Activated effector memory CD4-positive, alpha-beta T cell treated with Interleukin-2 at 50 U/mL for 16 hours (primary cell): ENCODE data around the gene BBS5.
"Not testable (repeated sequence)": the region's sequence is repeated elsewhere in the genome, so short reads cannot be mapped to it uniquely, and the experiment has no call there.

Experiments used
- DNase-seq: peaks from one replicate; pipeline ENCODE4 v3.0.0-alpha.2; 2020

Gene BBS5

DNA sequence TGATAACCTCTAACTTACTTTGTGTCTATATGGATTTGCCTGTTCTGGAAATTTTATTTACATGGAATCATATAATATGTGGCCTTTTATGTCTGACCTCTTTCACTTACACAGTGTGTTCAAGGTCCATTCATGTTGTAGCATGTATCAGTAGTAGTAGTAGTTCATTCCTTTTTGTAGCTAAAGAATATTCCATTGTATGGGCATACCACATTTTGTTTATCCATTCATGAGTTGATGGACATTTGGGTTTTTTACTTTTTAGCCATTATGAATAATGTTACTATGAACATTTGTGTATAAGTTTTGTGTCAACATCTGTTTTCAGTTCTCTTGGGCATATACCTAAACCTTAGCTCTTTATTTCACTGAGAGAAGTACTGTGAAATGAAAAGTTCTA is 11.5 kb downstream of the BBS5 start:
- no peak for DNase-seq

DNA sequence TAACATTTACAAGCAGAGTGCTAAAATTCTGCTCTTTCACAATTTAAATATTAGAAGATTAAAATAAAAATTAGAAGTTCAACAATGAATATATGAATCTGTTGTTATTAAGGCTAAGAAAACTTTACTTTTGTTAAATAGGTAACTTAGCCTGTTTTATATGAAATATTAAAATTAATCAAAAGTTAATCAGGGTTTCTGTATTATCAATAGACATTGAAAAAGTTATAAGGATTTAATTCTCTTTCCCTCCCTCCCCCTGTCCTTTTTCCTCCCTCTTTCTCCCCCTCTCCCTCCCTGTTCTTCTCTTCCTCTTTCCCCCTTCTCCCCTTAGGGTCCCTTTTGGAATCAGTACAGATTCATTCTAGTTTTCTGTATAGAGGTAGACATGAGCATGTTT is 12.1 kb downstream of the BBS5 start:
- no peak for DNase-seq

DNA sequence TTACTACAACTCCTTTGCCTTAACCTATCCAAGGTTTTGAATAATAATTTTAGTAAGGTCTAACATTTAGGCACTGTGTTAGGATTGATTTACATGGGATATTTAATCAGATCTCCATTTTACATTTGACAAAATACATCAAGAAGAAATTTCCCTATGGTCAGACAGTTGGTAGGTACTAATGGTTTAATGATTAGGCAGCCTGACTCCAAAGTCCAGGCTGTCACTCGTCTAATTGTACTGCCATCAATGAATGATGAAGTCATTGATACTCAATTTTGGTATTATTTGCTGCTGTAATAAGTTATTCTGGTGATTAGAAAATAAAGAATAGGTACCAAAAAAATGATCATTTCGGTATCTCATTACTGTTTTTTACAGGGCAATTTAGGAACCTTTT is 14.1 kb downstream of the BBS5 start:
- no peak for DNase-seq

DNA sequence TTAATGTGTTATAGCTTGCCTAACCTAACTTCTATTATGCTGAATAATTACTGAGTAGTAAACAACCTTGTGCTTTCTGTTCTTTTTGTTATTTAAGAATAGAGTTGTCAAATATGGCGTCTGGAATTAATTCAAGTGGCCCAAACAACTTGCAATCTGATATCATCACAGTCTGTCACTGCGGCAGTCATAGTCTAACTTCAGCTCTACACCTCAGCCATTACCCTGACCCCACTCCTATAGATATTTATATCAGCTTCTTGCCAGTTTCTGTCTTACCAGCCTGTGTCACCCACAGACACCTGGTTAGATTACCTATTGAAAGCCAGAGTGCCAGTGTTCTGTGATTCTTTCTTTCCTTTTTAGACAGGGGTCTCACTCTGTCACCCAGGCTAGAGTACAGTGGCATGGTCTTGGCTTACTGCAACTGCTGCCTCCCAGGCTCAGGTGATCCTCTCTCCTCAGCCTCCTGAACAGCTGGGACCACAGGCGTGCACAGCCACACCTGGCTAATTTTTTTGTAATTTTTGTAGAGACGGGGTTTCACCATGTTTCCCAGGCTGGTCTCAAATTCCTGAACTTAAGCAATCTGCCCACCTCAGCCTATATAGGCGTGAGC is 16.1 kb downstream of the BBS5 start:
- DNase-seq: no peak

DNA sequence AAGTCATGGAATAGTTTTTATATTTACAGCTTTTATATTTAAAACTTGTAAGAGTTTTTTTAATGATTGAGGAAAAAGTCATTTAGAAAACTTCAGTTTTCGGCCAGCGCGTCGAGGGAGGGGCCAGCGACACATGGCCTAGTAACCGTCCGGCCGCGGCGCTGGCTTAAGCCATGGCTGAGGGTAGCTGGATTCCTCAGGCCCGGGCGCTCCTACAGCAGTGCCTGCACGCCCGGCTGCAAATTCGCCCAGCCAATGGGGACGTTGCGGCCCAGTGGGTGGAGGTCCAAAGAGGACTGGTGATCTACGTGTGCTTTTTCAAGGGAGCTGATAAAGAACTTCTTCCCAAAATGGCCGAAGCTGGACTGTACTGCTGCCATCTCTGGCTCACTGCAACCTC is 25.4 kb downstream of the BBS5 start:
- no peak for DNase-seq

DNA sequence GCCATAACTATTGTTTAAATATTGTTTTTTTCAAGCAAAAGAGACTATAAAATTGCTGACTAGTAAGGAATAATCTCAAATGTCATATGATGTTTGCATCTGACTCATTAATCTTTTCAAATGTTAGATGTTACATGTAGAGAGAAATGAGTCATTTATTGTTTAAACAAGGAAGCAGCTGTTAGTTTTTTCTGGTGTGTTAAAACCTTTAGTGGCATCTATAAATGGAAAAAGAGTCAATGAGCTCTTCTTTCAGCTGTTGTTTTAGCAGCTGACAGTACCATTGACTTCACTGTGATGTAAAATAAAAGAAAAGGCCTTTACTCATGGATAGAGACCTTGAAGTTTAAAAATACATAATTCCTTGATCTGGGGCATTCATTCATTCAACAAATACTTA is 28.4 kb downstream of the BBS5 start:
- DNase-seq: no peak

DNA sequence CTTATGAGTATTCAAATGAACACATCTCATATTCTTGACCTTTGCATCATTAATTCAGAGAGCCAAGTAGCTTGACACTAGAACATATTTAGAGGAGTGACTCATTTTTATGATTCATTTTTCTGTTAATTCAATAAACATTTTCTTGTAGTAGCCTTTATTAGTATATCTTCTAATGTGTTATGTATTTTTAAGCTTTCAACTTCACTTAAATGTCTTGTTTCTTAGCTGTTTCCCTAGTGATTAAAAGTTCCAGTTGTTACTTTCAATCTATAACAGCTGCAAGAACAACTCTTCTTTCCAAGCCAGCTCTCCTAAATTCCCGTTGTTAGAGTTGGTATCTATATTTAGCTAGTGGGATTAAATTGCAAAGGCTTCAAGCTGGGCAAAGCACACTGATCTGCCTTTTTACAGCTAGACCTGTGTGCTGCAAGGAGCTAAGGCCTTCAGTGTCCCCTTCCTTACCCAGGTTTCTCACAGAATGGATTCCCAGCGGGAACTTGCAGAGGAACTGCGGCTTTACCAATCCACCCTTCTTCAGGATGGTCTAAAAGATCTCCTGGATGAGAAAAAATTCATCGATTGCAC is 30.1 kb downstream of the BBS5 start, which contains the start of gene KLHL41:
KLHL41 (plus strand) TSS at position 405 of the 588 bp plus-strand sequence; CDS start at position 482, 77 bp downstream.
- no peak for DNase-seq

DNA sequence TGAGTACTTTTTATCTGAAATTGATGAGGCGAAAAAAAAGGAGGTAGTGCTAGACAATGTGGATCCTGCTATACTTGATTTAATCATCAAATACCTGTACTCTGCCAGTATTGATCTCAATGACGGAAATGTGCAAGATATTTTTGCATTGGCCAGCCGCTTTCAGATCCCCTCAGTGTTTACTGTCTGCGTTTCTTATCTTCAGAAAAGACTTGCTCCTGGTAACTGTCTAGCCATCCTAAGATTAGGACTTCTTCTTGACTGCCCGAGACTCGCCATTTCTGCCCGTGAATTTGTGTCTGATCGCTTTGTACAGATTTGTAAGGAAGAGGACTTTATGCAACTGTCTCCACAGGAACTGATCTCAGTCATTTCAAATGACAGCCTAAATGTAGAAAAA is 30.7 kb downstream of the BBS5 start:
- no peak for DNase-seq

DNA sequence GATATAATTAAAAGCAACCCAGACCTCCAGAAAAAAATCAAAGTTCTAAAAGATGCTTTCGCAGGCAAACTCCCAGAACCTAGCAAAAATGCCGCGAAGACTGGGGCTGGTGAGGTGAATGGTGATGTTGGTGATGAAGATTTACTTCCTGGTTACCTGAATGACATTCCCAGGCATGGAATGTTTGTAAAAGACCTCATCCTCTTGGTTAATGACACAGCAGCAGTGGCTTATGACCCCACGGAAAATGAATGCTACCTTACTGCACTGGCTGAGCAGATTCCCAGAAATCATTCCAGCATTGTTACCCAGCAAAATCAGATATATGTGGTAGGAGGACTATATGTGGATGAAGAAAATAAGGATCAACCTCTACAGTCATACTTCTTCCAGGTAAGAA is 31.2 kb downstream of the BBS5 start:
- DNase-seq: no peak

DNA sequence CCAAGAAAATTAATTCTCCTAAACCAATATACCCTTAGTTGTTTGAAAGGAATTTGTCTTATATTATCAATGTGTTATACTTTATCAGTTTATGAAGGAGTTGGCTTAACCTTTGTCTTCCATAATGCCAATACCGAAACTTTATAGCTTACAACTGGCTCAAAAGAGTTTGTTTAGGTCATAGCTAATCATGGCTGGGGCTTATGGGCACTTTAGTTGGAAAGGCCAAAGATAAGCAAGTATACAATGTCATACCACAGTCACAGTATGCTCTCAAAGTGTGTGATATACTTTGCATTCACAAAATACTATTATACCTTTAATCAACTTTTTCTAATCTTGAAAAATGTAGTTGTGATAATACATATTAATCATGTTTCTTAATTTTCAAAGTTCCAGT is 32.5 kb downstream of the BBS5 start:
- no peak for DNase-seq

DNA sequence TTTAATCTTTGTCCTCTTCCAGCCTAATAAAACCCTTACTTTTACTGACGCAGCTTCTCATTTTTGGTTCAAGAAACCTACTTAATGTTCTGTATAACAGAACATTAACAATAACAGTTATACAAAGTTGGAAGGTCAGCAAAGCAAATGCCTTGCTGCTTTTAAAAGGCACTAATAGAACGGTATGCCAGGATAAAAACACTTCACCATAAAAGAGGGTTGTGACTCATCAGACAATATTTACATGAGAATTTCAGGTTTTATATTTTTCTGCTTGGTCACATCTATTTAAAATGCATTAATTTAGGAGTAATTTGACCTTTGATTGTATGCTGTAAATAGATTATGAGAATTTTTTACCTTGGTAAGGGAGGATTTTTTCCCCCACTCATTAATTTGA is 33.2 kb downstream of the BBS5 start:
- no peak for DNase-seq

DNA sequence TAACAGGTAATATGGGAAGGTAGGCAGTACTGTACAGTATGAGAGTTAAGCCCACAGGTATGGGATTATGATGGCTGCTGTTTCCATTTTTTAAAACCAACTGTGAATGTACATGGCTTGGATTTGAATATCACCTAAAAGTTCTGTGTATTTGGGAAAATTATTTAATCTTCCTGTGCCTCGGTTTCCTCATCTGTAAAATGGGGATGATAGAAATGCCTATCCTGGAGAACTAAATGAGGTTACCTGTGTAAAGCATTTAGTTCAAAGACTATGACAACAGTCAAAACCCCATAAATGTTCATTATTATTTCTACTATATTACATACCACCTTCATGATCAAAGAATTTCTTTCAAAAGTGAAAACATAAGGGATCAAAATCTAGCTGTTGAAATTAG is 33.8 kb downstream of the BBS5 start:
- no peak for DNase-seq

DNA sequence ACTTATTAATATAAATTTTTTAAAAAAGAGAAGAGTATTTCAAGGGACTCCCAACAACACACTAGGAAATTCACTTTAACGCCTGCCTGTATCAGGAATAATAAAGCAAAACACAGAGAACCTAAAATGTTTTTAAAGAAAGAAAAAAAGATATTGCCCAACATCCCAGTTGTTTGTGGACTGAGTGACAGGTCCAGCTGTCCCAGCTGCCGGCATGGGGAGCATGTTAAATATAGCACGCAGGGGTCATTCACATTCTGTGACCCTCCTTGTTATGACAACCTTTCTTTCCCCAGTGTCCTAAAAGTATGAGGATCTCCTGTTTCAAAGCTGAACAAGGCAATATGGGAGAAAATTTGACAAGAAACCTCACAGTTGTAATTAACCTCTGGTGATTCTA is 34.6 kb downstream of the BBS5 start:
- DNase-seq: no peak

DNA sequence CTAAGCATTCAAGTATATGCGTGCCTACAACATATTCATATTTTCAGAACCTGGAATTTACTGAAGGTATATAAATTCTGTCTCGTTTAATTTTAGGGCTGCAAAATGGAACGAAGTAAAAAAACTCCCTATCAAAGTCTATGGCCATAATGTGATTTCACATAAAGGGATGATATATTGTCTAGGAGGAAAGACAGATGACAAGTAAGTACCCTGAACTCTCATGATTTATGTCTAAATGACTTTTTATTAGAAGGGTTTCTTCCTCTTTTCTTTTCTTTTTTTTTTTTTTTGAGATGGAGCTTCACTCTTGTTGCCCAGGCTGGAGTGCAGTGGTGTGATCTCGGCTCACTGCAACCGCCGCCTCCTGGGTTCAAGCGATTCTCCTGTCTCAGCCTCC is 35.5 kb downstream of the BBS5 start:
- not testable (repeated sequence) for DNase-seq

DNA sequence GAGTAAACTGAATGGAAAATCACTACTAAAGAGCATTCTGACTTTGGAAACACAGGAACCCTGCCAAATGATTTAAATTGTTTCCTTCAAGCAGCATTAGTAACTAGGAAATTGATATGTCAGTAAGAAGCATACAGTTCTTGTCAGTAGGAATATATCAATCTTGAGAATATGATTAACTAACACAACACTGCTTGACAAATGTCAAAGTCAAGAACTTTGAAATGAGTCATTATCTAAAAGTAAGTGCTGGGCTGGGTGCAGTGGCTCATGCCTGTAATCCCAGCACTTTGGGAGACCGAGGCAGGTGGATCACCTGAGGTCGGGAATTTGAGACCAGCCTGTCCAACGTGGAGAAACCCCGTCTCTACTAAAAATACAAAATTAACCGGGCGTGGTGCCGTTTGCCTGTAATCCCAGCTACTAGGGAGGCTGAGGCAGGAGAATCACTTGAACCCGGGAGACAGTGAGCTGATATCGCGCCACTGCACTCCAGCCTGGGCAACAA is 37.2 kb downstream of the BBS5 start:
- DNase-seq: not testable (repeated sequence)

DNA sequence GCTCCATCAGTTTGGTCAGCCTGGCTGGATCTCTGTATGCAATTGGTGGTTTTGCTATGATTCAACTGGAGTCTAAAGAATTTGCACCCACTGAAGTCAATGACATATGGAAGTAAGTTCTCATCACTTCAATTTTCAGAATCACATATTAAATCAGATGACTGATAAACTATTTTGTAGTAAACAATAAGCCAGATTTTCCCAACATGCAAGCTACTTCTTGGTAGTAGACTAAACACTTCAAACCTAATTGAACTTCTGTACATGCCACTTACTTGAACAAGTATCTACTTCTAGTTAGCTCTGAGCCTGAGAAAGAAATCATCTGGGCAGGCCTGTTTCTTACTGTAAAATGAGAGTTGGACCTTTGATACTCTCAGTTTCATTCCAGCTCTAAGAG is 41.6 kb downstream of the BBS5 start:
- DNase-seq: no peak

DNA sequence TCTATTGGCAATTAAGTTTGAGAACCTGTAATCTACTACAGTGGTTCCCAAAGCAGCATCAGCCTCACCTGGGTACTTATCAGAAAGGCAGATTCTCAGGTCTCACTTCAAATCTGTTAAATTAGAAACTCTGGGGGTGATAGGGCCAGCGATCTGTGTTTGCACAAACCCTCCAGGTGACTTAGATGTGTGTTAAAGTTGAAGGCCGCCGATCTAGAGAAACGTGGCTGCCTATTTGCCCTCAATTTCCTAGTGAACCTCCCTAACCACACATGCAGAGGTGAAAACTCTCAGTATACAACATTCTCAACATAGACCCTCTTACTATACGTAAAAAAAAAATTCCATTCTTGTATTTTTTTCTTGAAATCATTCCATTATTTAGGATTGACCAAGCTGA is 44.4 kb downstream of the BBS5 start:
- no peak for DNase-seq

DNA sequence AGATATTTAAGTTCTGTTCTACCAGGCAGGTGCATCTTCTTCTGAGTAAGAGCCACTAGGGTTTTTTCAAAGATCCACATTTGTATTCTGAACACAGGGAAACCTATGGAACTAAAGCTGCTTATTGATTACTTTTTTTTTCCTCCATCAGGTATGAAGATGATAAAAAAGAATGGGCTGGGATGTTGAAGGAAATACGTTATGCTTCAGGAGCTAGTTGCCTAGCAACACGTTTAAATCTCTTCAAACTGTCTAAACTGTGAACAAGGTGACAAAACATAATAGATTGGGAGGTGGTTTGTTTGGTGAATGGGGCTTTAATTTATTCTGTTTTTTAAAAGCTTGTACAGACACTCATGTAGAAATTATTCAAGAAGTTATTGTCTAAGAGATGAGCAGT is 46.1 kb downstream of the BBS5 start:
- DNase-seq: no peak

DNA sequence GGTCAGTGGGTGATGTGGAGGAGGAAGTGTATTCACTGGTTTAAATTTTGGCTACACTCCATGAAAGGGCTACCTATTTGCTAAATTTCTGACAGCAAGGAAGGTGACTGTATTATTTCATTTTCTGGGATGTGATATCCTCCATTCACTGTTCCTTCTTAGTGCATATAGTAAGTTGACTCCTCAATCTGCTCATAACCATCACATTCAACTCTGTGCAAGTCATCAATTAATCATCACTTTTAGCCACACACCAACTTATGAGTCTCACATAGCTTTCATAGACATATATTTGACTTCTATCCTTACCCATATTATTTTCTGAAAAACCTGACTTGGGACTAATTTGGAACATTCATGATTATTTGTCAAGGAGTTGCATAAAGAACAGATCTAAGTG is 47.2 kb downstream of the BBS5 start:
- DNase-seq: no peak

DNA sequence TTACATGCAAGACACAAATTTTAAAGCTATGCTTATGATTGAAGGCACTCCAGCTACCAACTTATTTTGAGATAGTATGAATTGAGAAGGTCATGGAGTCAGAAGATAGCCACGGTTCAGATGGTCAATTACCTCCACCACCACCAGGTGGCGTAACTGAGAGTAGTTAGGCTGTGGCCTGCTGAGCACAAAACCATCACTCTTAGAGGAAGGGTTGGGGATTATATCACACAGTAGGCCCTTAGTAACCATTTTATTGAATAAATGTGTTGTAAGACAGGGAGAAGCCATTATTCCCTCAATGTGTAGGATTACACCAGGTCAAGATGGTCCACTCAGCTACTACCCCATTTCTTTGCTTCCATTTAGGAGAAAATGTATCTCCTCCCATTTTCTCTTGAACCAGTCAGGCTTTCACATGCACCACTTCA is 49.0 kb downstream of the BBS5 start:
- DNase-seq: peak; percentile 52

DNA sequence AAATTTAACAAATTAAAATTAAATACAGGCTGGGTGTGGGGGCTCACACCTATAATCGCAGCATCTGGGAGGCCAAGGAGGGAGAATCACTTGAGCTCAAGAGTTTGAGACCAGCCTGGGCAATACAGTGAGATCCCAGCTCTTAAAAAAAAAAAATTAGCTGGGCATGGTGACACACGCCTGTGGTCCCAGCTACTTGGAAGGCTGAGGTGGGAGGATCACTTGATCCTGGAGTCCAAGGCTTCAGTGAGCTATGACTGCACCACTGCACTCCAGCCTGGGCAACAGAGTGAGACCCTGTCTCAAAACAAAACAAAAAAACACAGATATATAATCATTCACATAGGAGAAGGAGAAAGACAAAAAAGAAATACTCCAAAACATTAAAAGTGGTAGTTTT is 60.2 kb downstream of the BBS5 start:
- not testable (repeated sequence) for DNase-seq

DNA sequence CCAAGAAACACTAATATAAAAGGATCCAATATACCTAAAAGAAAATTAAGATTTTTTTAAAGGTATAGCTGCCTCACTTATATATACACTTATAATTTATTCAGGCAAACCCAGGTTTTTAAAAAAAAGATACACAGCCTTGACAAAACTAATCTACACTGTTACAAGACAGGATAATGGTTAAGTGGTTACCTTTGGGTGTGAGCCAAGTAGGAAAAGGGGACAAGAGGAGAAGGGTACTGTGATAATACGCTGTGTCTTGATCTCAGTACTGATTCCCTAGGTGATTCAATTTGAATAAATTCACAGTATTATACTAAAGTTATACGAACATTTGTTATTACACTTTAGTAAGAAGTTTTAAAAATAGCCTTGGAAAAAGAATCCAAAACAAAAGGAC is 60.9 kb downstream of the BBS5 start:
- DNase-seq: no peak

DNA sequence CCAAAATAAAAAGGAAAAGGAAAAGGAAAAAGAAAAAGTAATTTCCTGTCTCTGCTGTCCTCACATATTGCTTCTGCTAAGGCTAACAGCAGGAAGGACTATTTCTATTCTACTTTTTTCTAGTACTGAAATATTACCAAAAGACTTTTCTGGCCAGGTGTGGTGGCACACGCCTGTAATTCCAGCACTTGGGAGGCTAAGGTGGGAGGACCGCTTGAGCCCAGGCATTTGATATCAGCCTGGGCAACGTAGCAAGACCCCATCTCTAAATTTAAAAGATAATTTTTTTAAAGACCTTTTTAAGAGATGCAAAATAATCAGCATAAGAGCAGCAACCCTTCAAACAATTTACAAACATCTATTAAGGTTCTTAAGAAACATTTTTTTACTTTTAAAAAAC is 63.1 kb downstream of the BBS5 start:
- DNase-seq: no peak

DNA sequence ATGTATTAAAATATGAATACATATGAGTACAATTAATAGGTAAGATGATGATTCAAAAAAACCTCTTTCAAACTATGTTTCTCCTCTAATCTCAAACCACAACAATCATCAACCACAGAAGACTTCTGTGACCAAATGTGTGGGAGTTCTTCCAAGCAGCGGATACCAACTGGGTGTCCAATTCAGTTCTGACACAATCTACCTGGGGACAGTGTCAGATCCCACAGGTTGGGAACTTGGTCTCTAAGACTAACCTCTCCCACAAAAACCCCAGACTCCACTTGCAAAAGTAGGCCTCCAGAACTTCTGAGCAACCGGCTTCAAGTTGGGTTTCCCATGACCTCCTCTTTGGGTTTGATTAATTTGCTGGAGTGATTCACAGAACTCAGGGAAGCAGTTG is 67.5 kb downstream of the BBS5 start:
- DNase-seq: no peak
